IPS-NIHi11 (cell line): ENCODE measurements around the gene CDK6.

ENCODE experiments used
- DNase-seq: peaks from one replicate; pipeline ENCODE4 v3.0.0; 2012; ENCODE audit warnings: mixed read lengths, low spot score

Gene CDK6

GRCh38 chr7:92644406-92645113 is 191.8 kb downstream of the CDK6 start:
- DNase-seq, result no peak

- DNase-seq, result no peak
Measured at GRCh38 chr7:92643821-92644220, 192.6 kb downstream of the CDK6 start.

GRCh38 chr7:92641921-92642511 is 194.4 kb downstream of the CDK6 start:
- no peak for DNase-seq

- DNase-seq, result no peak
Measured at GRCh38 chr7:92639966-92640365, 196.4 kb downstream of the CDK6 start.

- DNase-seq, result no peak
Measured at GRCh38 chr7:92639213-92639896, 197.0 kb downstream of the CDK6 start.

- DNase-seq, result no peak
Measured at GRCh38 chr7:92636018-92636560, 200.3 kb downstream of the CDK6 start.

GRCh38 chr7:92635538-92635937 is 200.8 kb downstream of the CDK6 start:
- no peak for DNase-seq

- no peak for DNase-seq
Measured at GRCh38 chr7:92634924-92635519, 201.4 kb downstream of the CDK6 start.

- DNase-seq, result no peak
Measured at GRCh38 chr7:92634205-92634604, 202.2 kb downstream of the CDK6 start.

GRCh38 chr7:92633211-92633906 is 203.0 kb downstream of the CDK6 start:
- DNase-seq, result peak; percentile 11

- DNase-seq, result no peak
Measured at GRCh38 chr7:92632791-92633190, 203.6 kb downstream of the CDK6 start.

GRCh38 chr7:92631850-92632487 is 204.4 kb downstream of the CDK6 start:
- no peak for DNase-seq

GRCh38 chr7:92631067-92631849 is 205.1 kb downstream of the CDK6 start:
- no peak for DNase-seq

GRCh38 chr7:92629779-92630178 is 206.6 kb downstream of the CDK6 start:
- no peak for DNase-seq

GRCh38 chr7:92627956-92628355 is 208.4 kb downstream of the CDK6 start:
- no peak for DNase-seq

- no peak for DNase-seq
Measured at GRCh38 chr7:92626281-92626809, 210.0 kb downstream of the CDK6 start.

- DNase-seq, result no peak
Measured at GRCh38 chr7:92625617-92626016, 210.8 kb downstream of the CDK6 start.

- no peak for DNase-seq
Measured at GRCh38 chr7:92624298-92624996, 211.9 kb downstream of the CDK6 start.

GRCh38 chr7:92623544-92623943 is 212.8 kb downstream of the CDK6 start:
- DNase-seq, result no peak

- no peak for DNase-seq
Measured at GRCh38 chr7:92622685-92623084, 213.7 kb downstream of the CDK6 start.
